Measurements from ENCODE around the gene VSTM4.

Gene VSTM4

DNA sequence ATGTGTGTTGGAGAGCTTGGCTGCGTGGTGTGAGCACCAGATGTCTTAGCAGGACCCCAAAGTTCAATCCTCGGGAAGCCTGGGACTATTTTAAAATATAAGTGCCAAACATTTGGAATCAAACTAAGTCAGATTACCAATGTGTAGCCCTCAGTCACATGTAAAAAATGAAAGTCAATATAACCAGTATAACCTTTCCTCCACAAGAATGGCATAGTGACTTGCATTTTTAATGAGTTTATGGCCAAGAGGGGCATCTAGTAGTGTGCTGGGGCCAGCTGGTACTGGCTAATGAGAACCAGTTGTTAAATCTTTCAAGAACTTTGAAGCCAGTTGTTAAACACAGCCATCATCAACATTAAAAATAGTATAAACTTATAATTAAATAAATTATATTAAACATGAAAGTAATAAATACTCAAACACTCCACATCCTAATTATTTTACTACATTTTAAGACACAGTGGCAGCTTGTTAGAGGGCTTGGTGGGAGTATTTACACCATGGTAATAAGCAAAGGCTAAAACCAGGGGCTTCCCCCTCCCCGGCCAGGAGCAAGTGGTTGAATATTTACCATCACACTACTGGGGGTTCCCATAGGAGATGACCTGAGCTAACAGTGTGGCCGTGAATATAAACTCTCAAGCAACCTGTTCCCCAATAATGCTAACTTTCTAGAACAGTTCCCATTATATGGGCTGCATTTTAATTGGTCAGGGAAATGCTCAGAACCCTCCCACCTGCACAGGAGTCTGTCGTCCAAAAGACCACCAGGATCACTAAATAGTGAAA lies 26.4 kb upstream of the VSTM4 start:
- DNase-seq, result no peak

DNA sequence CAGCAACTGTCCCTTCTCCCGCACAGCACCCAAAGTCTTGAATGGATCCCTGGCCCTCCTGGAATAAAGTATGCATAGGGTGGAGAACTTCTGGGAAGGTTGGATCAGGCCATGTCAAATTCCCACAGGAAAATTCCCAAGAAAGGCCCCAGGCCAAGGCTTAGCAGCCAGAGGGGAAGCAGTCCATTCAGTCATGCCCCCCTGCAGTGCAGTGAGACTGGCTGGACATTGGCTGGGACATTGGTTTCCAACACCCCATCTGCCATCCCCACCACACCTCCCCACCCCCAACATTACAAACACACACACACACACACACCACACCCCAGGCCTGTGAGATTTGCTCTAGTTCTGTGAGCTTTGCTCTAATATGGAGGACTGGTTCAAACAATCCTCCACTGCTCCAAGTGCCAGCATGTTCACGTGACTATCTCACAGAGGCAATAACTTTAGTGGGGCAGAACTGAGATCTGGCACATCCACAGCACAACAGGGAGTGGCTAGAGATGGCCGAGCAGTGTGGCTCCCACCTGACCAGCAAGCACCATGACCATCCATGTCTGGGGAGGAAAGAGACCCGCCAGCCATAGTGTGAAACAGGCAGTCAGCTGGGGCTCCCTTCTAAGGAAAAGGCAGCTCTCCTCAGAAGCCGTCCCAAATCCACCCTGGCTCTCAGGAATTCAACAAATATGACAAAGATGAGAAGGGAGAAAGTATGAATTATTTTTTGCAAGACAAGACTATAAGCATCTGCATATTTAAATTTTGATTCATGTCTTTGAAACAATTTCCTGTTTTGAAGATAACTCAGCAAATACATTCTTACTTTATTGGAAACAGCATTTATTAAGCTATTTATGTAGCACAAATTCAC lies 25.2 kb upstream of the VSTM4 start:
- DNase-seq, result no peak

DNA sequence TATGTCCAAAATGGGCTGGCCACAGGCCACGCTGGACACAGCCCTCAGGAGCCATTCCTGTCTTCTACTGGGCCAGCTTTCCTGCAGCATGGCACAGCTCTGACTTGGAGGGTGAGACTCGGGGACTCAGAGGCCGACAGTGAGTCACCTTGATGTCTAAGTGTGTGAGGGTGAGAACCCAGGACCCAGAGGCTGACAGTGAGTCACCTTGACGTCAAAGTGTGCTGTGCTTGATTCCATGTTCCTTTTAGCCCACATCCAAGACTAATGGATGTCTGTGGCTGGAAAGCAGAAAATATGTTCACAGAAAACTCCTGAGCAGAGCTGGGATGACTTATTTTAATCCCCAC lies 24.5 kb upstream of the VSTM4 start:
- DNase-seq, result no peak

DNA sequence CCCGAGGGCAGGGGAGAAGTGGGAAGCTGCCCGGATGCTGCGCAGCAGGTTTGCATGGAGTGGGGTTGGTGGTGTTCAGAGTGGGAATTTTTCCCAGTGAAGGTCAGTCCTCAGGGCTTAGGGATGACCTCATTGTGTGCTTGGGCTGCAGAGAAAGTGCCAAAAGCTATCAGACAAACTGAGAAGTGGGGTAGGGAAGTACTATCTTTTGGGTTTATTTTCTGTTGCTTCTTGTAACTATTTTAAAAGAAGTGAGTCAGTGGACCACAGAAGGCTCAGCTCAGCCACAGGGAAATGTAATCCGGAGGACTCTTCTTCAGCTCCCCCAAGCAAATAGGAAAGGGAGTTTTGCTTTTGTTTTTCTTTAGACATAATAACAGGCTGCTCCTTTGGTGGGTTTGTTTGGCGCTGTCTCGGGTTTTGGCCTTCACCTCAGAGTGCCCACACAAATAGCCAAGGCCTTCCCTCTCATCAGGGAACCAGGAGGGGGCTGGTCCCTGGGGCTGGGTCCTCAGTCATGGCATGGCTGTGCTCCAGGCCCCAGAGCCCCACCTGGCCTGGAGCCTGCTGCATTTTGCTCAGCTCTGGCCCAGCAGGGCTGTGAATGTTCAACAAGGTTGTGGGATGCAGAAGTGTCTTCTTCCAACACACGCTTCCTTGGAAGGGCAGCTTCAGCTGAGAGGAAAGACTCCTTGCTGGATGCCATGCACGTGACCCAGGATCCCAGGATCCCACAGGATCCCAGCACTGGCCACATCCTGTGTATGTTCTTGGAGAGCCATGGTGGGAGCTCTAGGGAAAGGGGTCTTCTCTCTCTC lies 23.9 kb upstream of the VSTM4 start:
- DNase-seq, result no peak

DNA sequence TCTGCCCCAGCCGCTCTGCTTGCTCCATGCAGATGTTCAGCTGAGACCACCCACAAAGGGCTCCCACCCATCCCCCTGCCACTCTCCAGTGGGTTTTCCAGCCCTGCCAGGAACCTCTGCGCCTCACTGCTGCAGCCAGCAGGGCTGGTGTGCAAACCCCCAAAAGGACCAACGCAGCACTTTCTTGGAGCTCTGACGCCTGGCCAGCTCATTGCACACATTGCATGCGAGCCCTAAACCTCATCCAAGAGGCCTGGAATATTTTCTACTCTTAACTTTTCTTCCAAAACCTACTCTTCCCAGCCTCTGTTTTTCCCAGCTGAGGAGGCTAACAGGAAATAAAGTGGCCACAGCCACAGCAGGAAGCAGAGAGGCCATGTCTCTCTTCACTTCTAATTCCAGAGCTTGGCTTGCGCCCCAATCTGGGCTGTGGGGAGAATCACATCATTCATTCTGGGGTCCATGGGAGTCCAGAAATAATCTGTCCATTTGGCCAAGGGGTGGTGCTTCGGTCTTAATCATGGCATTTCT lies 23.1 kb upstream of the VSTM4 start:
- DNase-seq, result no peak

DNA sequence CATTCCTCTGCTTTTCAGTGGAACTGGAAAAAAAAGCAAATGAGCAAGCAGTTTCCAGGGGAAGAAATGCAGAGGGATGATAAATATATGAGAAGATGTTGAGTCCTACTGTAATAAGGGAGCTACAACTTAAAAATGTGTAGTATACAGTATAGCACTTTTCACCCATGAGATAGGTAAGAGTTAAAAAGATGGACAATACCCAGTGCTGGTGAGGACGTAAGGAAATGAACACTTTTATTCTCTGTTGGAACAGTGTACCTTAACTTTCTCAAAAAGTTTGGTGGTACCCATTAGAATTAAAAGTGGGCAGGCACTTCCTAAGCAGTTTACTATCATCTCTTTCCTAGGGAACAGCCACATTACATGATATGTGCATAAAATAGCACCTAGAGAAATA lies 21.2 kb upstream of the VSTM4 start:
- no peak for DNase-seq

DNA sequence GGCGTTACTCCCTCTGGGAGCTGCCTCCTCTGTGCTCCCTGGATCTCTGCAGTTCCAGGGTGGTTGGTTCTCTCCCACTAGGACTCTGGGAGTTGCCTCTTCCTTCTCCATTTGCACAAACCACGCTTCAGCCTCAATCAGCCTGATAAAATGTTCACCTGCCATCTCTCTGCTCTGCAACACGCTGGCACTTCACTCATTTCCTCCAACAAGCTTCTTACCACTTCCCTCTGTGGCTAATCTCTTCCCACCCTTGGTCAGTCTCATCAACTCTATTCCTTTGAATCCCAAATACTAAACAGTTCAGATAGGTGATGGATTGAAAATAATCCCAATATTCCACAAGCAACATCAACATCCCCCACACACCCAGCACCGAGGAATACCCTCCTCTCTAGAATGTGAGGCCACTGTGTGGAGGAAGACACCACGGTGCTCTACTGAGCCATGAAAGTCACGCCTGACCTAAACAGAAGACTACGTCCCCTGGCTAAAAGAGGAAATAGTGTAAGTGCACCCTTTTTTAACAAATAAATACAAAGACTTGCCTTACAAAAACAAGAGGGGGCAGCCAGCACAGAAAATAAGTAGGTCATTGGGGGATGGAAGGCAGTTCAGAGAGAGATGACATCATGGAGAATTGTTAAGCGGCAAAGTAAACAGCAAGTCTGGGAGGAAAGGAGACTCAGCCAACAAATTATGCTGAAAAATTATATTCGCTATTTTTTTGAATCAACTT lies 20.4 kb upstream of the VSTM4 start:
- no peak for DNase-seq

DNA sequence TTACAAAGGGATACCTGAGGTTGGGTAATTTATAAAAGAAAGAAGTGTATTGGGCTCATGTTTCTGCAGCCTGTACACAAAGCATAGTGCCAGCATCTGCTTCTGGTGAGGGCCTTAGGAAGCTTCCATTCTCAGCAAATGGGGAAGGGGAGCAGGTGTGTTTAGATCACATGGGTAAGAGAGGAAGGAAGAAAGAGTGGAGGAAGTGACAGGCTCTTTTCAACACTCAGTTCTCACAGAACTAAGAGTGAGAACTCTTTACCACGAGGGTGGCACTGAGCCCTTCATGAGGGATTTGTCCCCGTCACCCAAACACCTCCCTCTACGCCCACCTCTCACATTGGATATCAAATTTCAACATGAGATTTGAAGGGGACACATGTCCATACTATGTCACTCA lies 19.0 kb upstream of the VSTM4 start:
- DNase-seq, result no peak

DNA sequence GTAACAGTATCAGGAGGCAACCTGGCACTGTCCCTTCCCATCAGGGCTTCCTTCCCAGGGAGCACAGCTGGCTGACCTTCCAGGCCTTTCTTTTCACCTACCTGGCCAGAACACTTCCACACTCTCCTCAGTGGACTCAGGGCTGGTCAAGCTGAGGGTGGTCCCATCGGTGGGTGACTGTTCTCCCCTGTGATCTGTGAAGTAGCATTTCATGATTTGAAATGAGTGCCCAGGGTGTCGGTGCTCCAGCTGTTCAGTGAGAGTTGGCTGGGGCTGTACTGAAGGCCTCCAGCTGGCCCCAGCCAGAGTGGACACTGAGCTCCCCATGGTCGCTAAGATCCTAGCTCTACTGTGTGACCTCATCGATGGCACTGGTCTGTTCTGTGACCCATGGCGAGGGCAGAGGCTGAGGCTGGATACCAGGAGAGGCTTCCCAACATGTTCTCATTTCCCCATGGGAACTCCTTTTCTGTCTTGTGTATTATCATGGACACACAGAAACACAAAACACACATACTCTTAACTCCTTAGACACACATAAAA lies 18.5 kb upstream of the VSTM4 start, which contains the start of gene FAM170B:
FAM170B (minus strand) TSS at position 316 of the 543 bp plus-strand sequence; CDS start at position 213, 103 bp downstream.
- no peak for DNase-seq

DNA sequence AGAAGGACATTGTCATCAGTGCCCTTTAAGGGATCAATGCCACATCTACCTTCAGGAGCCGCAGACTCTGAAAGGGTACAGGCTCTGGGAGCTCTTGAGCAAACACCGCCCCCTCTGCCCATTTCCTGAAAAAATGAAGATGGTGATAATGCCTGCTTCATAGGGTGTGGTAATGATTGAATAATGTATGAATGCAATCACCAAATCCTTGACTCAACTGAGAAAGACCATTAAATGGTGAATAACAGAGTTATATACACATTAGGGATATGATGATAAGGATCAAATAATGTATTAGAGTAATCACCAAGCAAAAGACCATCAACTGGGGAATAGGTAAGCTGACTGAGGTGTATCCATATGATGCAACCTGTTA lies 17.0 kb upstream of the VSTM4 start:
- DNase-seq, result no peak

DNA sequence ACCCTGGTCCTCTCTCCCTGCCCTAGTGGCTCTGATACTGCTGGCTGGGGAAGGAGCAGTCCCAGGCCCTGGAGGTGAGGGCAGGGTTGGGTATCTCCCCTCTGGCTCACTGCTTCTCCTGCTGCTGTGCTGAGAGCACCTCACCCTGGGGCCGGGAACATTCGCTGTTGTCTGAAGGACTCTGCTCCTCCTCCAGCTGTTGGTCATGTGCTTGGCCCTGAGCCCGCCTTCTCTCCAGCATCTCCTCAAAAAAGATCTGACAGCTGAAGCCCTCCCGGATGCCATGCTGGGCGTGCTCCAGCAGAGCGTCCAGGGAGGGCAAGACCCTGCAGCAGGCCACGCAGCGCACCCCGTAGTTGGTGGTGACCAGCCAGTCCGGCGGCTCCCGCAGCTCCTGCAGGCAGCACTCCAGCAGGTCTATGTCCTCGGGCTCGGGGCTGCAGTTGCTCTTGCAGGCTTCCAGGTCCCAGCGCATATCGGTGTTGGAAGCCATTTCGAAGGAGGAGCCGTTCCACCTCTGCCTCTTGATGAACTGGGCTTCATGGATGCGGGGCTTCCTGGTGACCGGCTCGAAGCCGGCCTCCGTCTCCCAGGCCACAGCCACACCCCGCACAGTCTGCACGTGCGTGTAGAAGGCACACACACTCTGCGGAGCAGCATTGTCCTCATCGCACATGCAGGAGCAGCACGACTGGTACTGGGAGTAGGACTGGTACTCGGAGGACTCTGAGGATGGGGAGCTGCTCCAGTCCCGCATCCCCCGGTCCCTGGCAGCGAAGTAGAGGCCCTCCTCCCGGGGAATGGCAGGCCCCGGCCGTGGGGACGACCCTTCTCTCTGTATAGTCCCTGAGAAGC lies 16.4 kb upstream of the VSTM4 start:
- no peak for DNase-seq

DNA sequence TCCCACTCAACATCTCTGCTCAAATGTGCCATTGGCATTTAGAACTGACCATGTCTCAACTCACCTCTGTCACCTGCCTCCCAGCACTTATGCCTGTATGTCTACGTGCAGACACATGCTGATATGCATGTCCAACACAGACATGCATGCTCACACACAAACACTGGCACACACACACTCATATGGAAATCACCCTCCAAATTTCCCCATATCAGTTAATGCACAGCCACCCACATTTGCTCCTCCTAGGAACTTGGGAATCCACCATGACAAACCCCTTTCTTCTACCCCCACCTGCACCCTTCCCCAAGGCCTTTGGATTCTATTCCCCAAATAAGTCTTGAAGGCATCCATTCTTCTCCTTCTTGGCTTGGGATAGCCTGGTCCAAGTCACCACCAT lies 14.1 kb upstream of the VSTM4 start:
- DNase-seq, result no peak

DNA sequence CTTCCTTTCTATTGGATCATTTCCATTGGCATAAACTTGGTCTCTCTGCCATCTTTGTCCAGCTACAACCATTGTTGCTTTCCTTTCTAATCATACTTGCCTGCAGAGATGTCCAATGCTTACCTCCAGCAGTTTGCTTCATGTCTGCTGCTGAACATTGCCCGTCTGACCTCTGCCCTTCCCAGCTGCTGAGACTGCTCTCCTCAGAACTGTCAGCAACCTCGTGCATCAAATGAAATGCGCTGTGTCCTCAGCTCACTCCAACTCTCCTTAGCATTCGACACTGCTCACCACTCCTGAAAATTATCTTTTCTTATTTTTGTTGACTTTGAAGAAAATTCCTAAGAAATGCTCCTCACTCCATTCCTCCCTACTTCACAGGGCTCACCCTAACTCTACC lies 13.5 kb upstream of the VSTM4 start:
- DNase-seq, result no peak

DNA sequence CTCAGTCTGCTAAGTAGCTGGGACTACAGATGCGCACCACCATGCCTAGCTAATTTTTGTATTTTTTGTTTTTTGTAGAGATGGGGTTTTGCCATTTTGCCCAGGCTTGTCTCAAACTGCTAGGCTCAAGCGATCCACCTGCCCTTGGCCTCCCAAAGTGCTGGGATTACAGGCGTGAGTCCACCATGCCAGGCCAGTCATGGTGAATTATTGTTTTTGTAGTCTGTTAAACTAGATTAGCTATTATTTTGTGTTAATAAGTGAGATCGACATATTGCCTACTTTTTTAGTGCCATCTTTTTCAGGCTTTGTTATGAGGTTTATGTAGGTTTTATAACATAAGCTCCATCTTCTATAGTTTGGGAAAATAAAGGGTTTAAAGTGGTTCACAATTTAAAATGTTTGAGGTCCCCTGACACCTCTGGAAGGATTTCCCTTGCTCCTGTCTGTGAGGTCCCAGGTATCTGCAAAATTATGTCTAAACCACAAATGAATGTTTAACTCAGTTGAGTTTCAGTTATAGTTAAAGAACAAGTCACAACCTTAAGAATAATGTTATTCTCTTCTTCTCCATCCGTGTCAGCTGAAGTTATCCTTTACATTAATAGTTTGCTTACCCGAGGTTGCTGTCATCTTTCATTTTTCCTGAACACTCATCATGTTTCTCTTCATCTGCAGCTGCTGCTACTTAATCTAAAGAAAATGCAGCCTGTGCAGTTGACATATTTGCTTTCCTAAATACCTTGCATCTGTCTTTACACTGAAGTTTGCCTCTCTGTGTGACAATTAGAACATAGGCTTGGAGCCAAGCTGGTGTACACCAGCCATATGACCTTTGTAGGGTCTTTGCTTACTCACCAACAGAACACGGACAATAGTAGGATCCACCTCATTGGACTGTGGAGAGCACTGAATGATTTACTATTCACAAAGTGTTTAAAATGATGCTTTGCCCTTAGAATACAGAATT lies 8.9 kb upstream of the VSTM4 start:
- no peak for DNase-seq

DNA sequence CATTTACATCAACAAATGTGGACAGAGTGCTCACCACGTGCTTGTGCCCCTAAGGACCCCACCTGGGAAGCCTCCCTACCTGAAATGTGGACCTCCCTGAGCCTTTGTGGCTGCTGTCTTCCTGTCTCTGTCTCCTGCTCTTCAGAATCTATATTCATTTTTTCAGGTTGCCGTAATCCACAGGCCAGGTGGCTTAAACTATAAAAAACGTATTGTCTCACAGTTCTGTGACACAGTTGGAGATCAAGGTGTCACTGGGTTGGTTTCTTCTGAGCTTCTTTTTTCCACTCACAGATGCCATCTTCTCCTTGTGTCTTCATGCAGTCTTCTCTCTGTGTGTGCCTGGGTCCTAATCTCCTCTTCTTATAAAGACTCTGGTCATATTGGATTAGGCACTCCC lies 5.6 kb upstream of the VSTM4 start:
- DNase-seq, result no peak

DNA sequence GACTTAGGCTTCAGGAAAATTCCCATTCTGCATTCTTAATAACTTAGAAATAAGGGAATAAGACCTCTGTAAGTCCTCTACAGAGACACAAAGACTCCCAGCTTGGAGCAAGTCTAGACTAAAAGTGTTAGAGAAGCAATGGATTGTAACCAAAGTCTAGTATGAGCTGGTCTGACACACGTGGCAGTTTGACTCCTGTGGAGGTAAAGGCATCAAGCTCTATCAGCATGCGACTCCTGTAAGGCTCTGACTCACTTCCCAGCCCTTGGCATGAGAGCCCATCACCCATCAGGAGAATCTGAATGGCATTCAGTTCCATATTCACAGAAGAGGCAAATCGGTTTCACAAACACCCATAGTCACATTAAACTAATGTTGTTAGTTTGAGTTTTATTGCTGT lies 4.4 kb upstream of the VSTM4 start:
- DNase-seq, result no peak

DNA sequence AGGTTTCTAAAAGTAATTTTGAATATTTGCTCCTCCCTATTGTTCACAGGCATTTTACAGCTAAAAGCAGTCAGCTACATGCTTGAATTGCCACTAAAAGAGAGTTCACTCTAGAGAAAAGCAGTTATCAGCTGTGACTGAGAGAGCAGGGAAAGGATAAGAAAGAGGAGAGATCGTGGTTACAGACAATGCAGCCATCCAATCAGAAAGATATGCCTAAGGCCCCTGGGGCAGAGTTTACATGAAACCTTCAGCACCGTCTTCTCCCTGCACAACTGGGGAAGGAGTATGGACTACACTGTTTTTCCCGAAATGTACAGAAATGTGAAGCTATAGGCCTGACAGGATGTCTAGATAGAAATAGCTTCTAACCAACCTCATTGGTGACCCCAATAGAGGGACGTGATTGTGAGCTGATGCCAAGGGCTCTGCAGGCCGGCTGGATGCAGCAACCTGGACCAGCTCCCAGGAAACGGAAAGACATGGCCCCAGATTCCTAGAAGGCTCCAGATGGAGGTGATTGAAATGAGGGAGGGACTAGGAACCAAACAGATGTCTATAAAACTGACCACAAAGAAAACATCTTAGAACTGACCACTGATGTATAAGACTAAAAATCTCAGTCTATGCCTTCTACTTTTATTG lies 3.2 kb upstream of the VSTM4 start:
- no peak for DNase-seq

DNA sequence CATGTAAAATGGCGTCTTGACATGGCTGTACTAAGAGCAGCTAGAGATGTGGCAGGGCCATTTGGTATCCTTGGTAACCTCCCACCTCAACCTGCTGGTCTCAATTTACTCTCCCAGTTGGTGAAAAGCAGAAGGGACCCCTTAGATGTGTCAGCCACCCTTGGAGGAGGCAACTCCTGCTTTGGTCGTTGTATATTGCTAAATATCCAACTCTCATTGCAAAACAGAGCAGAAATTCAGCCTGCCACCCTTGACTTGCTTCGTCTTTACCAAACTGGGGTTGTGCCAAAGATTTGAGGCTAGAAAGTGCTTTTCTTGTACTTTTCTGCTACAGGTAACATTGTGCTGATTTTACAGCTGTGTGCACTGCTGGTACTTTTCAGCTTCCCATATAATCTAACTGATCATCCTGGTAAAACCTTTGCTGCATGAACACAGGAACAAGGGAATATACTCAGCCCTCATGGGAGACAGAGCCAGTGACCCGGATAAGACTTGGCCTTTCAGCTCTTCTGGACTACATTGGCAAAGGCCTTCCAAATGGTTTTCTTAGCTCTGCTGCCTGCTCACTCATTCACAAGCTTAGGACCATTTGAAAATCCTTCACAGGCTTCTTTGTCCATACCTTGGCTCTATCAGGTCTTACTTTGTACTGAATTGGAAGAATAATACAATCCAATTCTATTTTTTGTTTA lies 2.2 kb upstream of the VSTM4 start:
- DNase-seq, result no peak

Measured in NCI-H1694 treated with DMSO at 0.1 percent for 48 hours (cell line).